T-cell (primary cell): ENCODE measurements around the gene ZSCAN4. TPM values are rescaled to one million over a fixed set of nuclear protein-coding genes. Genes with fewer than 3 reads are reported as not detected.

ENCODE experiments used
- total RNA-seq, 35 experiments: library from RNA in 6 of 35; stranded (reverse) in 6 of 35; fragments of 120-200 nt in 1 of 35; gene quantifications; one replicate each; pipeline versions ENCODE4 v1.2.1 to v1.2.4 and lab custom pipeline; 2013 to 2026

ZSCAN4 gene
- total RNA-seq, 5 donors from 2014 or later (not counting 1 experiment from before 2014, with no cell fraction given) = not detected

Other genes starting within 250 kb of the ZSCAN4 start
- gene ZNF749, start 233.6 kb upstream of the ZSCAN4 start, total RNA-seq = 10 to 100 TPM in 3 of 5 donors, 1 to 10 TPM in 2; 6.8 to 21.3 (median 18.2) TPM
- under 1 TPM in 3 of 5 donors, not detected in 2; 0.41 to 0.61 (median 0.53) TPM for gene VN1R1, start 211.8 kb upstream of the ZSCAN4 start, total RNA-seq
- 10 to 100 TPM in 1 of 5 donors, 1 to 10 TPM in 4; 2.3 to 12.1 (median 9.4) TPM for gene ZNF772, start 191.4 kb upstream of the ZSCAN4 start, total RNA-seq
- gene ZNF419, start 181.2 kb upstream of the ZSCAN4 start, total RNA-seq = 10 to 100 TPM in 4 of 5 donors, 1 to 10 TPM in 1; 6.3 to 24.5 (median 21.5) TPM
- 10 to 100 TPM; 10.3 to 25.6 (median 18.7) TPM for gene ZNF773, start 169.0 kb upstream of the ZSCAN4 start, total RNA-seq
- gene ZNF549, start 141.6 kb upstream of the ZSCAN4 start, total RNA-seq = 10 to 100 TPM in 4 of 5 donors, 1 to 10 TPM in 1; 9.0 to 17.4 (median 16.0) TPM
- 10 to 100 TPM; 16.9 to 47.4 (median 45.1) TPM for gene ZNF550, start 109.1 kb upstream of the ZSCAN4 start, total RNA-seq
- 10 to 100 TPM in 3 of 5 donors, 1 to 10 TPM in 2; 5.6 to 11.1 (median 10.0) TPM for gene ZNF416, start 90.0 kb upstream of the ZSCAN4 start, total RNA-seq
- gene ZIK1, start 84.8 kb upstream of the ZSCAN4 start, total RNA-seq = 10 to 100 TPM in 2 of 5 donors, 1 to 10 TPM in 3; 4.9 to 10.6 (median 8.2) TPM
- gene ZNF530, start 69.0 kb upstream of the ZSCAN4 start, total RNA-seq = 1 to 10 TPM; 3.0 to 9.7 (median 9.2) TPM
- 10 to 100 TPM; 16.4 to 31.0 (median 22.3) TPM for gene ZNF134, start 54.7 kb upstream of the ZSCAN4 start, total RNA-seq
- 10 to 100 TPM; 30.7 to 40.5 (median 34.7) TPM for gene ZNF211, start 35.8 kb upstream of the ZSCAN4 start, total RNA-seq
- gene ZNF551, start 13.0 kb downstream of the ZSCAN4 start, total RNA-seq = 10 to 100 TPM; 10.4 to 18.6 (median 17.2) TPM
- 10 to 100 TPM in 2 of 5 donors, 1 to 10 TPM in 3; 6.3 to 16.2 (median 7.7) TPM for gene ZNF154, start 40.3 kb downstream of the ZSCAN4 start, total RNA-seq
- 10 to 100 TPM; 15.2 to 32.8 (median 30.4) TPM for gene ZNF671, start 58.7 kb downstream of the ZSCAN4 start, total RNA-seq
- gene ZNF776, start 77.9 kb downstream of the ZSCAN4 start, total RNA-seq = 10 to 100 TPM; 14.3 to 36.5 (median 26.9) TPM
- gene ZNF586, start 100.7 kb downstream of the ZSCAN4 start, total RNA-seq = 10 to 100 TPM; 34.0 to 46.9 (median 40.1) TPM
- gene ZNF552, start 146.0 kb downstream of the ZSCAN4 start, total RNA-seq = 10 to 100 TPM; 12.7 to 18.9 (median 16.2) TPM
- gene ZNF587B, start 161.4 kb downstream of the ZSCAN4 start, total RNA-seq = 10 to 100 TPM; 16.5 to 27.7 (median 22.8) TPM
- 10 to 100 TPM; 56.6 to 60.5 (median 56.8) TPM for gene ZNF587, start 180.9 kb downstream of the ZSCAN4 start, total RNA-seq
- gene ZNF814, start 220.1 kb downstream of the ZSCAN4 start, total RNA-seq = 10 to 100 TPM; 22.1 to 38.8 (median 36.2) TPM
- 10 to 100 TPM; 23.6 to 39.7 (median 36.6) TPM for gene ZNF417, start 247.7 kb downstream of the ZSCAN4 start, total RNA-seq